ENCODE data around the gene ERVV-1.
"Not testable (repeated sequence)": the region's sequence is repeated elsewhere in the genome, so short reads cannot be mapped to it uniquely, and the experiment has no call there.

- not testable (repeated sequence) for TF ChIP-seq EZH2 (IDR thresholded peaks at IDR 0.05; ENCODE audit: insufficient read depth, low read length); CTCF (IDR thresholded peaks at IDR 0.05; ENCODE audit: insufficient read depth, low read depth, low read length)
Observed at GRCh38 chr19:52983167-52983566, 30.6 kb upstream of the ERVV-1 start.
